B cell (primary cell): ENCODE data around the gene TMEM132D. TPM values are rescaled to one million over a fixed set of nuclear protein-coding genes. Genes with fewer than 3 reads are reported as not detected.

ENCODE experiments used
- ATAC-seq: fragments of 200-7000 bp; cut with Tn5 transposase; one replicate; pipeline ENCODE4 v1.10.0; 2021; ENCODE audit warnings: low read depth, mild to moderate bottlenecking, moderate number of reproducible peaks, moderate library complexity
- CTCF ChIA-PET: fragments of 350-600 bp; sonication (Branson Sonifier 250); formaldehyde crosslinking; loops from one replicate; lab custom pipeline; 2021; ENCODE audit warnings: antibody characterized with exemption, inconsistent platforms; lab: Charles Lee
- POLR2A ChIA-PET: fragments of 350-600 bp; sonication (Branson Sonifier 250); formaldehyde crosslinking; loops from one replicate; lab custom pipeline; 2021; ENCODE audit warnings: antibody characterized with exemption; lab: Charles Lee
- DNase-seq: peaks from one replicate; pipeline ENCODE4 v3.0.0; 2013
- H2AFZ ChIP-seq: 2 replicates; pipeline ENCODE4 v1.6.1; 2012; ENCODE audit warnings: mild to moderate bottlenecking, low read depth, low read length; ENCODE audit not compliant: insufficient read depth, poor library complexity, severe bottlenecking
- H3K27ac ChIP-seq, 2 donors: 1 replicate in 1 of 2; 2 replicates in 1 of 2; pipeline ENCODE4 v1.5.1; 2012 to 2013; ENCODE audit warnings: low read length in 2 of 2, mild to moderate bottlenecking in 2 of 2, moderate library complexity in 1 of 2
- H3K27me3 ChIP-seq, 4 experiments: fragments of 200-600 bp in 1 of 4; sonication (generic) in 1 of 4; replicated peaks in 1 of 4; 1 replicate in 2 of 4; 2 replicates in 2 of 4; pipeline versions ENCODE4 v1.6.1 to v1.7.0; 2013 to 2016; ENCODE audit warnings: low read length in 3 of 4, mild to moderate bottlenecking in 2 of 4, mixed read lengths in 1 of 4, moderate library complexity in 1 of 4; ENCODE audit not compliant: insufficient read depth in 4 of 4, control insufficient read depth in 3 of 4; ENCODE audit errors: control extremely low read depth in 1 of 4
- H3K36me3 ChIP-seq, 2 experiments: replicated peaks in 1 of 2; 1 replicate in 1 of 2; 2 replicates in 1 of 2; pipeline versions ENCODE4 v1.6.1 to v1.7.1; 2013; ENCODE audit warnings: low read length in 1 of 2; ENCODE audit not compliant: insufficient read depth in 2 of 2, control insufficient read depth in 1 of 2; ENCODE audit errors: control extremely low read depth in 1 of 2, extremely low read depth in 1 of 2
- H3K4me1 ChIP-seq, 2 donors: fragments of 200-600 bp in 1 of 2; sonication (generic) in 1 of 2; 1 replicate in 1 of 2; 2 replicates in 1 of 2; pipeline versions ENCODE4 v1.5.1 to v1.6.1; 2013 to 2017; ENCODE audit warnings: low read length in 2 of 2; ENCODE audit not compliant: control insufficient read depth in 2 of 2, insufficient read depth in 2 of 2
- H3K4me2 ChIP-seq: replicated peaks from 2 replicates; pipeline ENCODE3; 2012; ENCODE audit warnings: mild to moderate bottlenecking, low read depth, low read length; ENCODE audit not compliant: poor library complexity, severe bottlenecking
- H3K4me3 ChIP-seq, 5 experiments: fragments of 200-600 bp in 1 of 5; sonication (generic) in 1 of 5; 1 replicate in 3 of 5; 2 replicates in 2 of 5; pipeline versions ENCODE4 v1.5.1 to v1.7.0; 2011 to 2016; ENCODE audit warnings: low read length in 4 of 5, mild to moderate bottlenecking in 4 of 5, low read depth in 2 of 5, control low read depth in 1 of 5, moderate library complexity in 1 of 5; ENCODE audit not compliant: insufficient read depth in 1 of 5; ENCODE audit errors: control extremely low read depth in 1 of 5, extremely low read depth in 1 of 5
- H3K79me2 ChIP-seq: fragments of 200-600 bp; sonication (generic); one replicate; pipeline ENCODE4 v1.6.0; 2016; ENCODE audit warnings: low read length; ENCODE audit not compliant: control insufficient read depth, insufficient read depth
- H3K9ac ChIP-seq: fragments of 200-600 bp; sonication (generic); 2 replicates; pipeline ENCODE4 v1.6.1; 2017; ENCODE audit warnings: mild to moderate bottlenecking, low read length, moderate library complexity
- H3K9me3 ChIP-seq, 3 donors: one replicate each; pipeline versions ENCODE4 v1.6.1 to v1.7.1; 2013; ENCODE audit warnings: low read length in 2 of 3; ENCODE audit not compliant: control insufficient read depth in 2 of 3, insufficient read depth in 1 of 3; ENCODE audit errors: control extremely low read depth in 1 of 3
- H4K20me1 ChIP-seq: 2 replicates; pipeline ENCODE4 v1.6.0; 2012; ENCODE audit warnings: mild to moderate bottlenecking, low read length; ENCODE audit not compliant: insufficient read depth, control insufficient read depth, poor library complexity, severe bottlenecking
- H3K27ac Mint-ChIP-seq: one replicate; pipeline ENCODE4 v1.8.0; 2021; ENCODE audit warnings: mixed read lengths
- H3K27me3 Mint-ChIP-seq: one replicate; pipeline ENCODE4 v1.8.0; 2021; ENCODE audit warnings: mixed read lengths
- H3K4me1 Mint-ChIP-seq: one replicate; pipeline ENCODE4 v1.8.0; 2021; ENCODE audit warnings: mixed read lengths
- H3K4me3 Mint-ChIP-seq: one replicate; pipeline ENCODE4 v1.8.0; 2021; ENCODE audit warnings: mixed read lengths
- H3K9me3 Mint-ChIP-seq: one replicate; pipeline ENCODE4 v1.8.0; 2022; ENCODE audit warnings: mixed read lengths; ENCODE audit not compliant: insufficient read depth
- CTCF ChIP-seq: fragments of 200-600 bp; IDR thresholded peaks from one replicate; pipeline ENCODE4 v1.8.0; 2022; ENCODE audit warnings: antibody characterized with exemption, mild to moderate bottlenecking
- EZH2 ChIP-seq: IDR thresholded peaks from 2 replicates; pipeline ENCODE4 v1.6.1; 2012; ENCODE audit warnings: borderline replicate concordance, low read depth, mild to moderate bottlenecking, moderate library complexity, low read length; ENCODE audit not compliant: insufficient read depth, poor library complexity, severe bottlenecking
- whole genome bisulfite sequencing: methylation state at CpG from one replicate; pipeline ENCODE4 v1.1.5; 2013; ENCODE audit warnings: missing lambda C conversion rate; ENCODE audit not compliant: insufficient coverage; 5-methylcytosine and 5-hydroxymethylcytosine counted together
- intact Hi-C: fragments of 100-400 bp; cut with micrococcal nuclease; formaldehyde crosslinking; loops from one replicate; pipeline ENCODE4 v1.10.0; 2022
- polyA plus RNA-seq: library from polyadenylated mRNA; depleted of rRNA; stranded (reverse); fragments of >200 nt; gene quantifications from 2 replicates; pipeline ENCODE4 v1.2.3, GENCODE V29; 2012
- total RNA-seq, 2 donors: library from RNA; stranded (reverse); fragments of 120-200 nt in 1 of 2; gene quantifications; 1 replicate in 1 of 2; 2 replicates in 1 of 2; pipeline versions ENCODE4 v1.2.3 to v1.2.4, GENCODE V29; 2013 to 2022

The TMEM132D gene
- total and polyA plus RNA-seq, 2 donors (not counting 1 experiment from before 2014, with no cell fraction given), result not detected

GRCh38 chr12:129196927-129197326, 706.9 kb downstream of the TMEM132D start:
- peaks cover 0 to 15% (median 3%) of the 10 kb centered on the region in 3 donors for H3K9me3 ChIP-seq
- no peaks in the 10 kb centered on the region for H3K36me3 ChIP-seq
- no peak overlapping the region for H3K9ac ChIP-seq
- no peaks in the 10 kb centered on the region for H3K27me3 Mint-ChIP-seq
- no peaks in the 10 kb centered on the region for H3K4me1 Mint-ChIP-seq
- H4K20me1 ChIP-seq, result no peaks in the 10 kb centered on the region
- H3K4me2 ChIP-seq, result no peak overlapping the region
- no peaks in the 10 kb centered on the region for H3K79me2 ChIP-seq
- H3K4me1 ChIP-seq, result no peaks in the 10 kb centered on the region
- intact Hi-C loops, result no loop called here
- no peak overlapping the region for H3K4me3 Mint-ChIP-seq
- ATAC-seq (no peak), DNase-seq (no peak)
- H3K27ac ChIP-seq, result no peak overlapping the region
- ChIA-PET POLR2A (no interaction called here), CTCF (no interaction called here)
- TF ChIP-seq EZH2 (no peak), CTCF (no peak)
- H3K4me3 ChIP-seq, result no peak overlapping the region
- H2AFZ ChIP-seq, result no peak overlapping the region
- no peak overlapping the region for H3K27ac Mint-ChIP-seq
- no peaks in the 10 kb centered on the region for H3K27me3 ChIP-seq
- peaks cover 6% of the 10 kb centered on the region for H3K9me3 Mint-ChIP-seq
- 71% methylated on average over 1 of the region's 3 CpGs for WGBS

- Histone ChIP-seq H4K20me1 (no peaks in the 10 kb centered on the region), H3K9me3 (peaks cover 0 to 10% (median 3%) of the 10 kb centered on the region in 3 donors), H3K4me3 (no peak overlapping the region), H3K4me2 (no peak overlapping the region), H2AFZ (no peak overlapping the region), H3K27me3 (no peaks in the 10 kb centered on the region), H3K79me2 (no peaks in the 10 kb centered on the region), H3K36me3 (no peaks in the 10 kb centered on the region), H3K27ac (no peak overlapping the region), H3K9ac (no peak overlapping the region), H3K4me1 (no peaks in the 10 kb centered on the region)
- 76% methylated on average over 2 of the region's 2 CpGs for WGBS
- intact Hi-C loops, result no loop called here
- H3K27me3 Mint-ChIP-seq, result no peaks in the 10 kb centered on the region
- CTCF ChIA-PET, result no interaction called here
- DNase-seq, result no peak
- peaks cover 6% of the 10 kb centered on the region for H3K9me3 Mint-ChIP-seq
- POLR2A ChIA-PET, result no interaction called here
- no peak for ATAC-seq
- H3K4me1 Mint-ChIP-seq, result no peaks in the 10 kb centered on the region
- H3K27ac Mint-ChIP-seq, result no peak overlapping the region
- TF ChIP-seq CTCF (no peak), EZH2 (no peak)
- H3K4me3 Mint-ChIP-seq, result no peak overlapping the region
Observed at GRCh38 chr12:129195081-129195480, 708.7 kb downstream of the TMEM132D start.
